Measurements from ENCODE around the gene RAD23B.

The RAD23B gene

DNA sequence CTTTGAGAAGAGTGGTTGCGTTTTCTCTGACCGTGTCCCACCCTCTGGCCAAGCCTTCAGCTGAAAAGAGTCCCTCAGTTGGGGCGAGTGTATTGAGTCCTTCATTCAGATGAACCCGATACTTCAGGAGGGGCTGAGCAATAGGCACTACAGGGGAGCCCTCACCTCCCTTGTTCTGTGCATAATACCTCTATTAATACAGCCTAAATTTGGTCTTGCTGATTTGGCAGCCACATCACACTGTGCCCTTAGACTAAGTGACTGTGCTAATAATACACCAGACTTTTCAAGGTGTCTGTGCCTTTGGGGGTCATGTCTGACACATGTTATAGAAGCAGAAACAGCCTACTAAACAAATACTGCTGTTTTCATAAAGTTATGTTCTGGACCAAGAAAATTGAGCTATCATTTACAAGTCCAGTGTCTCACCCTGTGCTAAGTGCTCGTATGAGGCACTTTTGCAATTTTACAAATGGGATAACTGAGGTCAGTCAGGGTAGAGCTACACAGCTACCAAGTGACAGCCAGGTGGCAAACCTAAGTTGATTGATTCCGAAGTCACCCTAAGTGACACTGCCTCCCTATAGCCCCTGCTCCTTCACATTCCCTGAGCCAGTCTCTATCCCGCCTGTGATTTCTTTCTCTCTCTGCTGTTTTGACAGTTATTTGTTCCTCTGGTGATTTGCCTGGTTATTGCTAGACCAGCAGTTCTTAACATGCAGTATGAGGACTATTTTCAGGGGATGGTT, 56.0 kb downstream of the RAD23B start:
- no peak overlapping the region for H3K27ac ChIP-seq (ENCODE audit: low read depth, low read length)
- peaks cover 8% of the 10 kb centered on the region for H3K4me1 ChIP-seq (ENCODE audit: insufficient read depth, low read length)
- no peaks in the 10 kb centered on the region for H3K9me3 ChIP-seq (ENCODE audit: low read length)
- H3K27me3 ChIP-seq (ENCODE audit: control insufficient read depth in 1 of 2, insufficient read depth in 2 of 2, low read length in 2 of 2) = no peaks in the 10 kb centered on the region
- peaks cover 6% of the 10 kb centered on the region for H3K36me3 ChIP-seq (ENCODE audit: insufficient read depth, low read length)
- no peak overlapping the region for H3K4me3 ChIP-seq (ENCODE audit: low read depth in 1 of 2, low read length in 2 of 2)
- no peak overlapping the region for H3K9ac ChIP-seq (ENCODE audit: low read length)

DNA sequence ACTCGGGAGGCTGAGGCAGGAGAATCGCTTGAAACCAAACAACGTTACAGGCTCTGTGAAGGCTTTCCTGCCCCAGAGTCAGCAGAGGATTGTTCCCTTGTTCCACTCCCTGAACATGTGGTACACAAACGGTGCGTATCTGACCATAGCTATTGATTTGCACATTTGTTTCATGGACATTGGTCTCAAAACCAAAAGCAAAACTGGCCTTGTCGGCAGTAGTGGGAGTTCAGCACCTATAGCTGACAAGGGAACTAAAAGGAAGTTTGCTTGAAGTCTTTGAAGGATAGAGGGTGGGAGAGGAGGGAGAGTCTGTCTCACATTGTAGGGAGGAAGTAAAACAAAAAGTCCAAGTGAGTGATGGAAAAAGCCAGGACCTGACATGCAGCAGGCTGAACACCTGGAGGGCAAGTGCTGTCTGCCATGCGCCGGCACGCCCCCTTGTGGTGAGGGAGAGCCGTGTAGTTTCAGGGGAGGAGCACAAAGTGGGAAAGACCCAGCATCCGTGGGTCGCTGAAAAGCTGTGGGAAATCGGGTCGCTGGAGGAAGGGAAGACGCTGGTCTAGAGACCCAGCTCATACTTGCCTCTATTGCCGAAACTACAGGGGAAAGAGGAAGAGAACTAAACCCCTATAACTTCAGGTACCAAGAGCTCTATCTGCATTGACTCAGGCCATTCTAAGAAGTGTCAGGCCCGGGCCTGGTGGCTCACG, 58.0 kb downstream of the RAD23B start:
- H3K36me3 ChIP-seq (ENCODE audit: insufficient read depth, low read length) = no peaks in the 10 kb centered on the region
- H3K9me3 ChIP-seq (ENCODE audit: low read length) = no peaks in the 10 kb centered on the region
- H3K27ac ChIP-seq (ENCODE audit: low read depth, low read length) = no peak overlapping the region
- H3K27me3 ChIP-seq (ENCODE audit: control insufficient read depth in 1 of 2, insufficient read depth in 2 of 2, low read length in 2 of 2) = no peaks in the 10 kb centered on the region
- no peak overlapping the region for H3K9ac ChIP-seq (ENCODE audit: low read length)
- peaks cover 8% of the 10 kb centered on the region for H3K4me1 ChIP-seq (ENCODE audit: insufficient read depth, low read length)
- H3K4me3 ChIP-seq (ENCODE audit: low read depth in 1 of 2, low read length in 2 of 2) = no peak overlapping the region

DNA sequence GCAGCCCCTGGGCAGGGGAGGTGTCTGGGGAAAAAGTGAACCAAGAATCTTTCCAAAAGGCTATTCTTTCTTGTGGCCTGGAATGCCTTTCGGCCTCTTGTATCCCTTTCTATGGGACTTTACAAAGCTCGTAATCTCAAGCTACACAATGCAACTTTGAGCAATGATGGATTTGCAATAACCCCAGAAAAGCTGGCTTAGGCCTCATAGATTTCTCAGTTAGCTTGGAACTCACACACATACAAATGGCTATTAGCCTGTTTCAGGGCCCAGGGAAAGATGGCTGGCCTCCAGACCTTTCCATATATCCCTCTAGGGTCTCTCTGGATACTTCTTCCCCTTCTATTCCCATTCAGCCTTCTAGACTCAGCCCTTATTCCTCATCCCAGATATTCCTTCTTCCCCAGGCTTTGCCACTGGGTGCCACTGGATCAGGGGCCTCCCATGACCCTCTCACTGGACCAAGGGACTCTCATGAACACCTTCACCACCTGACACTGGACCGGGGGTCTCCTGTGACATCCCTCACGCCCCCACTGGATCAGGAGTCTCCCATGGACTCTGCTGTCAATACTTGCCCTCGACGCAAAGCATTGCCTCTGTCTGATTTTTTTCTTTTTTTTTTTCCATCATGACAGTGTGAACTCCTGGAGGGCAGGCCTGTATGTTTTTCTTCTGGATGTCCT, 59.5 kb downstream of the RAD23B start:
- H3K9ac ChIP-seq (ENCODE audit: low read length) = no peak overlapping the region
- H3K27me3 ChIP-seq (ENCODE audit: control insufficient read depth in 1 of 2, insufficient read depth in 2 of 2, low read length in 2 of 2) = no peaks in the 10 kb centered on the region
- no peak overlapping the region for H3K27ac ChIP-seq (ENCODE audit: low read depth, low read length)
- peaks cover 2% of the 10 kb centered on the region for H3K4me1 ChIP-seq (ENCODE audit: insufficient read depth, low read length)
- no peak overlapping the region for H3K4me3 ChIP-seq (ENCODE audit: low read depth in 1 of 2, low read length in 2 of 2)
- no peaks in the 10 kb centered on the region for H3K9me3 ChIP-seq (ENCODE audit: low read length)
- no peaks in the 10 kb centered on the region for H3K36me3 ChIP-seq (ENCODE audit: insufficient read depth, low read length)

DNA sequence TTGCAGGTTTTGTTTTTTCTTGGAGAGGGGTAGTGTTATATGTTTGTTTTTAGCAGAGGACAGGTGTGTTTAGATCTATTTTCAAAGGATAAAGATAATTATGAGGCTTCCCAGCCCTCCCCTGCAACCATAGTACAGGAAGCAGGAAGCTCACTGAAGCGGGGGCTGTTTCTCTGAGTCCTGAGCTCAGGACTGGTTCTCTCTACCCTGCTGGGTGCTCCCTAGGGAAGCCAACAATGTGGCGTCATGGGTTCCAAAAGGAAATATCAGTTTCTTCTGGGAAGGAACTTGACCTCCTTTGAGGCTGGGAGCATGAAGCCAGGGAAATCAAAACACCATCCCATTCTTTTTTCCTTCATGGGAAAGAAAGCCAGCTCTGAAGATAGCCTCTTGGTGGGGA, 62.2 kb downstream of the RAD23B start:
- peaks cover 0 to 3% of the 10 kb centered on the region in 2 donors for H3K27me3 ChIP-seq (ENCODE audit: control insufficient read depth in 1 of 2, insufficient read depth in 2 of 2, low read length in 2 of 2)
- H3K36me3 ChIP-seq (ENCODE audit: insufficient read depth, low read length) = no peaks in the 10 kb centered on the region
- H3K27ac ChIP-seq (ENCODE audit: low read depth, low read length) = no peak overlapping the region
- no peaks in the 10 kb centered on the region for H3K9me3 ChIP-seq (ENCODE audit: low read length)
- H3K9ac ChIP-seq (ENCODE audit: low read length) = no peak overlapping the region
- H3K4me3 ChIP-seq (ENCODE audit: low read depth in 1 of 2, low read length in 2 of 2) = no peak overlapping the region
- H3K4me1 ChIP-seq (ENCODE audit: insufficient read depth, low read length) = no peaks in the 10 kb centered on the region

DNA sequence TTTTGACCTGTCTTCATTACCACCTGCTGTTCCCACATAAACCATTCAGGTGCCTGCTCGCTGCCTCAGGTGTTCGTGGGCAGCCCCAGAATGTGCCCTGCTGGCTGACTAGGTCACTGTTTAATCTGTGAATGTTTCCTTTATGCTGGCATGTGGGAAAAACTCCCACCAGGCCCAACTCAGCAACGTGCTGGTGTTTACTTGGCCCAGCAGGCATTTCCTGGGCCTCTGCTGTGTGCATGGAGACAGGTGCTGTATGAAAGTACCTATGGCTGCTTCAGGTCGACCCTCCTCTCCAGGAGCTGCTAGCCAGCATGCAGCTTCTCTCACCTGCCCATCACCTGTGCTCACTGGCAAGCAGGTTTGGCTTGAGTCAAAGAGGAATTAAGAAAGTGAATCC, 65.8 kb downstream of the RAD23B start:
- no peaks in the 10 kb centered on the region for H3K36me3 ChIP-seq (ENCODE audit: insufficient read depth, low read length)
- H3K4me1 ChIP-seq (ENCODE audit: insufficient read depth, low read length) = no peaks in the 10 kb centered on the region
- no peaks in the 10 kb centered on the region for H3K9me3 ChIP-seq (ENCODE audit: low read length)
- H3K27me3 ChIP-seq (ENCODE audit: control insufficient read depth in 1 of 2, insufficient read depth in 2 of 2, low read length in 2 of 2) = peaks cover 0 to 3% of the 10 kb centered on the region in 2 donors
- H3K4me3 ChIP-seq (ENCODE audit: low read depth in 1 of 2, low read length in 2 of 2) = no peak overlapping the region
- no peak overlapping the region for H3K9ac ChIP-seq (ENCODE audit: low read length)
- no peak overlapping the region for H3K27ac ChIP-seq (ENCODE audit: low read depth, low read length)

DNA sequence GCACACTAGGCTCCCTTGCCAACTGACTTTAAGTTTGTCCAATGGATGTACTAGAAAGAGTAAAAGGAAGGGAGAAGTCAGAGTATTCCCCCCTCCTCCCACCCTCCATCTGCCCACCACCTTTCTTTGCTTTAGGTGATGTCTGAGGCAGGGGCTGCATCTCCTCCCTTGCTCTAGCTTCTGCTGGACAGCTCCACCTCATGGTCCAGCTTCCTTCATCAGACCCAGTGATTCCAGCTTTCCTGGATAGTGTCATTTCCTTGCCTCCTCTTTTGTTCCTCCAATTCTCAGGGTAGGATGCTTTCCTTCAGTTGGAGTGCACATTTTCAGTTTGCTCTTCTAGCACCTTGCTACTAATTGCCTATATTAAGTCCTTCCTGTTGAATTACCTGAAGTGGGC, 67.4 kb downstream of the RAD23B start:
- Histone ChIP-seq H3K27me3 (ENCODE audit: control insufficient read depth in 1 of 2, insufficient read depth in 2 of 2, low read length in 2 of 2) (peaks cover 0 to 3% of the 10 kb centered on the region in 2 donors), H3K36me3 (ENCODE audit: insufficient read depth, low read length) (no peaks in the 10 kb centered on the region), H3K9ac (ENCODE audit: low read length) (no peak overlapping the region), H3K9me3 (ENCODE audit: low read length) (no peaks in the 10 kb centered on the region), H3K4me3 (ENCODE audit: low read depth in 1 of 2, low read length in 2 of 2) (no peak overlapping the region), H3K27ac (ENCODE audit: low read depth, low read length) (no peak overlapping the region), H3K4me1 (ENCODE audit: insufficient read depth, low read length) (no peaks in the 10 kb centered on the region)

DNA sequence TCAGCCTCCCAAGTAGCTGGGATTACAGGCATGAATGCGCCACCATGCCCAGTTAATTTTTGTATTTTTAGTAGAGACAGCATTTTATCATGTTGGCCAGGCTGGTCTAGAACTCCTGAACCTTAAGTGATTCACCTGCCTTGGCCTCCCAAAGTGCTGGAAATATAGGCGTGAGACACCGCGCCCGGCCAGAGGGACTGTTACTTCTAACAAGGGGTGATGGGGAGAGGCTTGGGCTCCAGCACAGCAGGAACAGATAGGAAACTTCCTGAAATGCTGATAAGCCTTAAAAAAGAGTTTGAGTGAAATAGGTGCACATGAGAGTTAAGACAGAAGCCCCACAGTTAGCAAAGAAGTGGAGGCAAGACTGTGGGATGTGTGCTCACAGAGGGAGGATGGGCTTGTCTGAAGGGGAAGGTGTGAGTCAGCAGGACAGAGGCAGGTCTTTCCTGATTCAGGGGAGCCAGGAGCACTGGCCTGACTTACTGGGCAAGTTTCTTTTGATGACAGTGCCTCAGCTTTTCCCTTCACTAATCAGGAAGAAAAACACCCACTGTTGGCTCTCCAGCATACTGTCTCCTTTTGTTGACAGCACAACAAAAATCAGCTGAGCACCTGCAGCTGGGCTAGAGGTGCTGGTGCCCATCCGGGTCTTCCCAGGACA, 68.4 kb downstream of the RAD23B start:
- H3K9ac ChIP-seq (ENCODE audit: low read length) = no peak overlapping the region
- H3K4me1 ChIP-seq (ENCODE audit: insufficient read depth, low read length) = no peaks in the 10 kb centered on the region
- H3K27ac ChIP-seq (ENCODE audit: low read depth, low read length) = no peak overlapping the region
- no peaks in the 10 kb centered on the region for H3K36me3 ChIP-seq (ENCODE audit: insufficient read depth, low read length)
- peaks cover 0 to 3% of the 10 kb centered on the region in 2 donors for H3K27me3 ChIP-seq (ENCODE audit: control insufficient read depth in 1 of 2, insufficient read depth in 2 of 2, low read length in 2 of 2)
- no peaks in the 10 kb centered on the region for H3K9me3 ChIP-seq (ENCODE audit: low read length)
- H3K4me3 ChIP-seq (ENCODE audit: low read depth in 1 of 2, low read length in 2 of 2) = no peak overlapping the region

DNA sequence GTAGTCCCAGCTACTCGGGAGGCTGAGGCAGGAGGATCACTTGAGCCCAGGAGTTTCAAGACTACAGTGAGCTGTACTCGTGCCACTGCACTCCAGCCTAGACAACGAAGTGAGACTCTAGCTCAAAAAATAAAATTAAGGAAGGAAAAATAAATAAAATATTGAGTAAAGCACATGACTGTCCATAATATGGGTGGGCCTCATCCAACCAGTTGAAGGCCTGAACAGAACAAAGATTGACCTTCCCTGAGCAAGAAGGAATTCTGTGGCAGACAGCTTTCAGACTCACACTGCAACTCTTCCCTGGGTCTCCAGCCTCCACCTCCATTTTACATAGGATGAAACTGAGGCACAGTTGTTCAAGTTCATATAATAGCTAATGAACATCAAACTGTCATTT, 72.3 kb downstream of the RAD23B start:
- Histone ChIP-seq H3K4me3 (ENCODE audit: low read depth in 1 of 2, low read length in 2 of 2) (no peak overlapping the region), H3K36me3 (ENCODE audit: insufficient read depth, low read length) (no peaks in the 10 kb centered on the region), H3K27ac (ENCODE audit: low read depth, low read length) (no peak overlapping the region), H3K9ac (ENCODE audit: low read length) (no peak overlapping the region), H3K4me1 (ENCODE audit: insufficient read depth, low read length) (no peaks in the 10 kb centered on the region), H3K9me3 (ENCODE audit: low read length) (no peaks in the 10 kb centered on the region), H3K27me3 (ENCODE audit: control insufficient read depth in 1 of 2, insufficient read depth in 2 of 2, low read length in 2 of 2) (no peaks in the 10 kb centered on the region)

DNA sequence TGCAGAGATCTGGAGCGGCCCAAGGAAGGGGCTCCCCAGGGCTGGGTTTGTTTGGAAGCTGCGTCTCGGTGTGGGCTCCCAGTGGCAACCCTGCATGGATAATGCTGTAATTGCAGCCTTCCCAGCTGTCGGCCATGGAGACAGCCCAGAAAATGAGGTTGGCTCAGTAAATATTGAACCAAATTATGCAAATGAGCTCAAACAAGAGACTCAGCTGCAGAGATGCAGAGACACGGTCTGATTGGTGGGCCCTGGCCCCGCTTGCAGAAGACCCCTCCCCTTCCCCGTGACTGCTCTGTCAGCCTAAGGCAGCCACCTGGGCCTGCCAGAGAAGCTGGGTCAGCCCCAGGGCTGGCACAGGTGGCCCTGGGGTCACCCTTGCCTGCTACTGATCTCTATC, 75.9 kb downstream of the RAD23B start:
- Histone ChIP-seq H3K4me3 (ENCODE audit: low read depth in 1 of 2, low read length in 2 of 2) (no peak overlapping the region), H3K27ac (ENCODE audit: low read depth, low read length) (no peak overlapping the region), H3K9ac (ENCODE audit: low read length) (no peak overlapping the region), H3K4me1 (ENCODE audit: insufficient read depth, low read length) (no peaks in the 10 kb centered on the region), H3K36me3 (ENCODE audit: insufficient read depth, low read length) (no peaks in the 10 kb centered on the region), H3K9me3 (ENCODE audit: low read length) (no peaks in the 10 kb centered on the region), H3K27me3 (ENCODE audit: control insufficient read depth in 1 of 2, insufficient read depth in 2 of 2, low read length in 2 of 2) (no peaks in the 10 kb centered on the region)

DNA sequence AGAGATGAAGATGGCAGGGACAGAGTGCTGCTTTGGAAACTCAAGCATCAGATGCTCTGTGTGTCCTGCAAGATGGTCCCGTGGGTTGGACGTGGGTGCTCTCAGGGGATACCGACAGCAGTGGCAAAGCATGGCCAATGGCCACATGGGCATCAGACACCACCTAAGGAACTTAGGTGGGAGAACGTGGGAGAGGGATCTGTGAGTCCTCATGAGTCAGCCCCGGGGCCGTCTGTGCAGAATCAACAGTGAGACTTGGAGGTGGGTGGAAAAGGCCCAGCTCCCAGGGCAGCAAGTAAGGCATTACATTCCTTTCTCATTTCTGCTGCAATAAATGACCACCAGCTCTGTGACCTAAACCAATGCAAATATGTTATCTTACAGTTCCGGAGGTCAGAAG, 77.0 kb downstream of the RAD23B start:
- no peaks in the 10 kb centered on the region for H3K4me1 ChIP-seq (ENCODE audit: insufficient read depth, low read length)
- H3K9ac ChIP-seq (ENCODE audit: low read length) = no peak overlapping the region
- H3K4me3 ChIP-seq (ENCODE audit: low read depth in 1 of 2, low read length in 2 of 2) = no peak overlapping the region
- H3K27me3 ChIP-seq (ENCODE audit: control insufficient read depth in 1 of 2, insufficient read depth in 2 of 2, low read length in 2 of 2) = no peaks in the 10 kb centered on the region
- no peaks in the 10 kb centered on the region for H3K9me3 ChIP-seq (ENCODE audit: low read length)
- H3K36me3 ChIP-seq (ENCODE audit: insufficient read depth, low read length) = no peaks in the 10 kb centered on the region
- H3K27ac ChIP-seq (ENCODE audit: low read depth, low read length) = no peak overlapping the region

DNA sequence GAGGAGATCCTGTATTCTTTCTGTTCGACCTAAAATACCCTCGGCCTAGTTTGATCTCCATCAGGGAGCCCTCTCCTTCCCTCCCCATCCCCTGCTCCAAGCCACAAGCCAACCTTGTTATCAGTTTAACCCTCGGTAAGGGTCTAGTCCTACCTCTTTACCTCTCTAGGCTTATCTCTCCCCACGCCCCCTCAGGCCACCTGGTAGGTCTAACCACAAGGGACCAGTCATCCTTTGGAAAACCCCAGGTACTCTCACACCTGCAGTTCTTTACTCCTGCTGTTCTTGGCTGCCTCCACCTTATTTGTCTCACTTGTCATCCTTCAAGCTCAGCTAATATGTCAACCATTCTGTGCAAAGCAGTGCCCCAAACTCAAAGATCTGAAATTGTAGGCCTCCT, 78.7 kb downstream of the RAD23B start:
- no peak overlapping the region for H3K9ac ChIP-seq (ENCODE audit: low read length)
- H3K4me1 ChIP-seq (ENCODE audit: insufficient read depth, low read length) = no peaks in the 10 kb centered on the region
- H3K4me3 ChIP-seq (ENCODE audit: low read depth in 1 of 2, low read length in 2 of 2) = no peak overlapping the region
- H3K9me3 ChIP-seq (ENCODE audit: low read length) = no peaks in the 10 kb centered on the region
- H3K27me3 ChIP-seq (ENCODE audit: control insufficient read depth in 1 of 2, insufficient read depth in 2 of 2, low read length in 2 of 2) = no peaks in the 10 kb centered on the region
- H3K36me3 ChIP-seq (ENCODE audit: insufficient read depth, low read length) = no peaks in the 10 kb centered on the region
- no peak overlapping the region for H3K27ac ChIP-seq (ENCODE audit: low read depth, low read length)

Measured in muscle layer of colon (tissue), 2 donors.